ENCODE data around the gene CTAGE9.

- TF ChIP-seq EP300 (IDR thresholded peaks at IDR 0.05) (no peak), POLR2A (IDR thresholded peaks at IDR 0.05) (no peak), POLR2AphosphoS5 (IDR thresholded peaks at IDR 0.05) (no peak)
- TF ChIP-seq, protein P1, sequence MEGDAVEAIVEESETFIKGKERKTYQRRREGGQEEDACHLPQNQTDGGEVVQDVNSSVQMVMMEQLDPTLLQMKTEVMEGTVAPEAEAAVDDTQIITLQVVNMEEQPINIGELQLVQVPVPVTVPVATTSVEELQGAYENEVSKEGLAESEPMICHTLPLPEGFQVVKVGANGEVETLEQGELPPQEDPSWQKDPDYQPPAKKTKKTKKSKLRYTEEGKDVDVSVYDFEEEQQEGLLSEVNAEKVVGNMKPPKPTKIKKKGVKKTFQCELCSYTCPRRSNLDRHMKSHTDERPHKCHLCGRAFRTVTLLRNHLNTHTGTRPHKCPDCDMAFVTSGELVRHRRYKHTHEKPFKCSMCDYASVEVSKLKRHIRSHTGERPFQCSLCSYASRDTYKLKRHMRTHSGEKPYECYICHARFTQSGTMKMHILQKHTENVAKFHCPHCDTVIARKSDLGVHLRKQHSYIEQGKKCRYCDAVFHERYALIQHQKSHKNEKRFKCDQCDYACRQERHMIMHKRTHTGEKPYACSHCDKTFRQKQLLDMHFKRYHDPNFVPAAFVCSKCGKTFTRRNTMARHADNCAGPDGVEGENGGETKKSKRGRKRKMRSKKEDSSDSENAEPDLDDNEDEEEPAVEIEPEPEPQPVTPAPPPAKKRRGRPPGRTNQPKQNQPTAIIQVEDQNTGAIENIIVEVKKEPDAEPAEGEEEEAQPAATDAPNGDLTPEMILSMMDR (IDR thresholded peaks at IDR 0.05), result no peak
Measured at GRCh38 chr6:131696956-131697355, 13.9 kb downstream of the CTAGE9 start.
